HL-60 (cell line): ENCODE results near the gene PRPF19.

Source experiments
- POLR2AphosphoS5 ChIP-seq: IDR thresholded peaks from 2 replicates; pipeline ENCODE4 v1.6.1; 2012; ENCODE audit warnings: low read depth
- TF ChIP-seq, protein P1 (sequence below): IDR thresholded peaks from one replicate; pipeline ENCODE4 v1.5.1; 2011; ENCODE audit warnings: low read length, control low read depth, inconsistent platforms; ENCODE audit not compliant: insufficient read depth
- TF ChIP-seq, protein P2 (sequence below): IDR thresholded peaks from 2 replicates; pipeline ENCODE4 v1.6.1; 2012; ENCODE audit warnings: low read depth; ENCODE audit not compliant: insufficient replicate concordance

DNA sequence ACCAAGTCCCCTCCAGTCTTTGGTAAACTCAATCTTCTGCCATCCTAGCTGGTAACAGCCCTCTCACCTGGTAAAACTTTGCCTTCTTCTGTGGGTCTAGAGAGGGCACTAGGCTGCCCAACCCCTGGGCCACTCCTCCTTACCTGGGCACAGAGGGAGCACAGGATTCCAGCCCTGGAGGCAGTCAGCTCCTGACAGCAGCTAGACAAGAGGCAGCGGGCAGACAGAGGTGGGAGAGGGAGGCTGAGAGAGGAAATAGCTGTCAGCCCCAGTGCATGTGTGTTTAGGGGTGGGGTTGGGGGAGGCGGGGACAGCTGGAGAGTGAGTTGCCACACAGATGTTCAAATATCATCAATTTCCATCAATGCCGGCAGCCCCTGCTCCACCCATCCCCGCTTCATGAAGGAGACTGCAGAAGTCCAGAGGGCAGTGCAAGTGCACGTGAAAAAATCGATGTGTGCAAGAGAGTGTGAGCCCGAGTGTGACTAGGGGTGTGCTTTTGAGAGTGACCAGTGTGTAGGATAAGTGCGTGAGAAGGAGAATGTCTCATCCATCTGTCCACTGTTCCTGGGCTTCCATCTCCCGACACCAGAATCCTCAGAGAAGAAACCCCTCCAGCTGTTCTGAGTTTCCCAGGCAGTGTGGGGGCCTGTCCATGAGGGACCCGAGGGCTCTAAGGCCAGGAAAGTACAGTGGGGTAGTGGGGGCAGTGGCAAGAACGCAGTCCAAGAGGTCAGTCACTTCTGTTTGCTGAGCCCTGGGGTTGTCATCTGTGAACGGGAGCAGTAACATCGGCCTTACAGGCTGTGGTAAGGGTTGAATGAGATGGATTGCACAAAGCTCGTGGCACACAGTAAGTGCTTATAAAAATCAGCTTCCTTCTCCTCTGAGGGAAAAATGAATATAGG lies 50.4 kb downstream of the PRPF19 start, which contains the start of gene PTGDR2:
- TF ChIP-seq, protein P1, sequence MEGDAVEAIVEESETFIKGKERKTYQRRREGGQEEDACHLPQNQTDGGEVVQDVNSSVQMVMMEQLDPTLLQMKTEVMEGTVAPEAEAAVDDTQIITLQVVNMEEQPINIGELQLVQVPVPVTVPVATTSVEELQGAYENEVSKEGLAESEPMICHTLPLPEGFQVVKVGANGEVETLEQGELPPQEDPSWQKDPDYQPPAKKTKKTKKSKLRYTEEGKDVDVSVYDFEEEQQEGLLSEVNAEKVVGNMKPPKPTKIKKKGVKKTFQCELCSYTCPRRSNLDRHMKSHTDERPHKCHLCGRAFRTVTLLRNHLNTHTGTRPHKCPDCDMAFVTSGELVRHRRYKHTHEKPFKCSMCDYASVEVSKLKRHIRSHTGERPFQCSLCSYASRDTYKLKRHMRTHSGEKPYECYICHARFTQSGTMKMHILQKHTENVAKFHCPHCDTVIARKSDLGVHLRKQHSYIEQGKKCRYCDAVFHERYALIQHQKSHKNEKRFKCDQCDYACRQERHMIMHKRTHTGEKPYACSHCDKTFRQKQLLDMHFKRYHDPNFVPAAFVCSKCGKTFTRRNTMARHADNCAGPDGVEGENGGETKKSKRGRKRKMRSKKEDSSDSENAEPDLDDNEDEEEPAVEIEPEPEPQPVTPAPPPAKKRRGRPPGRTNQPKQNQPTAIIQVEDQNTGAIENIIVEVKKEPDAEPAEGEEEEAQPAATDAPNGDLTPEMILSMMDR = no peak
- no peak for TF ChIP-seq POLR2AphosphoS5
- TF ChIP-seq, protein P2, sequence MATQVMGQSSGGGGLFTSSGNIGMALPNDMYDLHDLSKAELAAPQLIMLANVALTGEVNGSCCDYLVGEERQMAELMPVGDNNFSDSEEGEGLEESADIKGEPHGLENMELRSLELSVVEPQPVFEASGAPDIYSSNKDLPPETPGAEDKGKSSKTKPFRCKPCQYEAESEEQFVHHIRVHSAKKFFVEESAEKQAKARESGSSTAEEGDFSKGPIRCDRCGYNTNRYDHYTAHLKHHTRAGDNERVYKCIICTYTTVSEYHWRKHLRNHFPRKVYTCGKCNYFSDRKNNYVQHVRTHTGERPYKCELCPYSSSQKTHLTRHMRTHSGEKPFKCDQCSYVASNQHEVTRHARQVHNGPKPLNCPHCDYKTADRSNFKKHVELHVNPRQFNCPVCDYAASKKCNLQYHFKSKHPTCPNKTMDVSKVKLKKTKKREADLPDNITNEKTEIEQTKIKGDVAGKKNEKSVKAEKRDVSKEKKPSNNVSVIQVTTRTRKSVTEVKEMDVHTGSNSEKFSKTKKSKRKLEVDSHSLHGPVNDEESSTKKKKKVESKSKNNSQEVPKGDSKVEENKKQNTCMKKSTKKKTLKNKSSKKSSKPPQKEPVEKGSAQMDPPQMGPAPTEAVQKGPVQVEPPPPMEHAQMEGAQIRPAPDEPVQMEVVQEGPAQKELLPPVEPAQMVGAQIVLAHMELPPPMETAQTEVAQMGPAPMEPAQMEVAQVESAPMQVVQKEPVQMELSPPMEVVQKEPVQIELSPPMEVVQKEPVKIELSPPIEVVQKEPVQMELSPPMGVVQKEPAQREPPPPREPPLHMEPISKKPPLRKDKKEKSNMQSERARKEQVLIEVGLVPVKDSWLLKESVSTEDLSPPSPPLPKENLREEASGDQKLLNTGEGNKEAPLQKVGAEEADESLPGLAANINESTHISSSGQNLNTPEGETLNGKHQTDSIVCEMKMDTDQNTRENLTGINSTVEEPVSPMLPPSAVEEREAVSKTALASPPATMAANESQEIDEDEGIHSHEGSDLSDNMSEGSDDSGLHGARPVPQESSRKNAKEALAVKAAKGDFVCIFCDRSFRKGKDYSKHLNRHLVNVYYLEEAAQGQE = no peak
